Peyer's patch (tissue), 4 donors: ENCODE measurements around the gene PPP2R2C.

Experiments
- CTCF ChIP-seq, 6 experiments: fragments of 450-650 bp in 4 of 6; fragments of 200-600 bp in 2 of 6; sonication (generic) in 1 of 6; IDR thresholded peaks; one replicate each; pipeline ENCODE4 v1.5.1; 2017 to 2019; ENCODE audit warnings: antibody characterized with exemption in 6 of 6, mild to moderate bottlenecking in 3 of 6, moderate library complexity in 1 of 6
- POLR2A ChIP-seq, 2 donors: fragments of 450-650 bp; IDR thresholded peaks; one replicate each; pipeline ENCODE4 v1.5.1; 2017; ENCODE audit warnings: antibody characterized with exemption in 2 of 2, mild to moderate bottlenecking in 2 of 2, moderate library complexity in 2 of 2

GRCh38 chr4:6293097-6293445 is 179.3 kb downstream of the PPP2R2C start:
- TF ChIP-seq CTCF (IDR thresholded peaks at IDR 0.05), result no peak
- TF ChIP-seq POLR2A (IDR thresholded peaks at IDR 0.05), result no peak
